ENCODE data around the gene TCF7L2.

The TCF7L2 gene

DNA sequence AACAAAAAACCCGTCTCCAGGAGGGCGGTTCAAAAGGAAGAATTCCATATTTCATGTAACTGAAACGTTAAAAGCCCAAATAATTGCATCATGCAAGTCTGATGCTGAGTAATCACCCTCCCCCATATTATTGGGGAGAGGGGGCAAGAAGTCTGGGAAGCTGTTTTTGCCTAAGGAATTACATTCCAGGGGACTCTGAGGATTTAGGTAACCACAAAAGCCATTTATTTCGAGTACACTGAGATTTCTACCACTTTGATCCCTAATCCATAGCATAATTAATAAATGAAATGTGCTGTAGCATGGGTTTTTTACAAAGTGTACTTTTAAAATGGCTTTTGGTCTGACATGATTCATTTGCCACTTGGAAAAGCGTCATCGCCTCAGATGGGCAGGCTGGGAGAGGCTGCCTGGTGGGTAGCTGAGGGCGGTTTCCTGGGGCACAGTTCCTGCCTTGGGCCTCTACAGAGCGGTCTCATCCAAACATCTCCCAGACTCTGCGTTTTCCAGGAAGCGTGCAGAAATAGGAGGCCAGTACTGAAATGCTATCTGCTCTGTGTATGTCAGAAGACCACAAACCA, 106.5 kb downstream of the TCF7L2 start:
- H3K36me3 ChIP-seq (ENCODE audit: control insufficient read depth, insufficient read depth, low read length): peaks cover 13% of the 10 kb centered on the region
- H3K9me3 ChIP-seq (ENCODE audit: control insufficient read depth, low read length): no peaks in the 10 kb centered on the region
- 84 to 95% methylated on average over 3 to 4 of the region's 10 CpGs for WGBS, 2 experiments (ENCODE audit: insufficient coverage in 2 of 2)
- peak overlapping the region; percentile 84 for H3K27ac ChIP-seq (ENCODE audit: low read depth, low read length, severe bottlenecking)
- H3K4me3 ChIP-seq (ENCODE audit: extremely low read depth, insufficient read depth, low read length, poor library complexity, severe bottlenecking): no peak overlapping the region
- peaks cover 90% of the 10 kb centered on the region for H3K4me1 ChIP-seq (ENCODE audit: control insufficient read depth, insufficient read depth, low read length, poor library complexity, severe bottlenecking)

DNA sequence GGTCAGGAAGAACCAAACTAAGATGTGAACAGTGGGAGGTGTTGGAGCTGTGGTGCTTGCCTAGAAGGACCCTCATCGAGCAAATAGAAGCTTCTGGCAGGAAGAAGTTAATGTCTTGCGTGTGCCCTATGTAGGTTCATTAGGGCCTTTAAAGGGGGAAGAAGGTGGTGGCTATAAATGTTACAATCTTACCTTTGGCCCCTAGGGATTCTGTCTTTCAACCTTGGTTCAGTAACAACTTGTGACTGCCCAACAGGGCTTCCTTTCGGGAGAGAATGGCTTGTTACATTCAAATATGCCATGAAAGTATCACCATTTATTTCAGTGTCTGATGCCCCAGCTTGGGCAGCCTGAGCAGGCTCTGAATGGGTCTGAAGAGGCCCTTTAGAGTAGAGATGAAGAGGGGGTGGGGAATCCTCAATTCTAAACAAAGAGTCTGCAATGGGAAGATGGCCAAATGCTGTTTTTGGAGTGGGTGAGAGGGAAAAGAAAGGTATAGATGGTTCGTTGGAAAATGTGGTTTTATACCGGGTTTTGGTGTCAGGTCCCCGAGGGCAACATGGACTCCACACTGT, 108.0 kb downstream of the TCF7L2 start:
- H3K4me3 ChIP-seq (ENCODE audit: extremely low read depth, insufficient read depth, low read length, poor library complexity, severe bottlenecking): no peak overlapping the region
- no peaks in the 10 kb centered on the region for H3K9me3 ChIP-seq (ENCODE audit: control insufficient read depth, low read length)
- peaks cover 90% of the 10 kb centered on the region for H3K4me1 ChIP-seq (ENCODE audit: control insufficient read depth, insufficient read depth, low read length, poor library complexity, severe bottlenecking)
- peak overlapping the region; percentile 95 for H3K27ac ChIP-seq (ENCODE audit: low read depth, low read length, severe bottlenecking)
- peaks cover 13% of the 10 kb centered on the region for H3K36me3 ChIP-seq (ENCODE audit: control insufficient read depth, insufficient read depth, low read length)
- 42 to 46% methylated on average over 5 of the region's 6 CpGs for WGBS, 2 experiments (ENCODE audit: insufficient coverage in 2 of 2)

DNA sequence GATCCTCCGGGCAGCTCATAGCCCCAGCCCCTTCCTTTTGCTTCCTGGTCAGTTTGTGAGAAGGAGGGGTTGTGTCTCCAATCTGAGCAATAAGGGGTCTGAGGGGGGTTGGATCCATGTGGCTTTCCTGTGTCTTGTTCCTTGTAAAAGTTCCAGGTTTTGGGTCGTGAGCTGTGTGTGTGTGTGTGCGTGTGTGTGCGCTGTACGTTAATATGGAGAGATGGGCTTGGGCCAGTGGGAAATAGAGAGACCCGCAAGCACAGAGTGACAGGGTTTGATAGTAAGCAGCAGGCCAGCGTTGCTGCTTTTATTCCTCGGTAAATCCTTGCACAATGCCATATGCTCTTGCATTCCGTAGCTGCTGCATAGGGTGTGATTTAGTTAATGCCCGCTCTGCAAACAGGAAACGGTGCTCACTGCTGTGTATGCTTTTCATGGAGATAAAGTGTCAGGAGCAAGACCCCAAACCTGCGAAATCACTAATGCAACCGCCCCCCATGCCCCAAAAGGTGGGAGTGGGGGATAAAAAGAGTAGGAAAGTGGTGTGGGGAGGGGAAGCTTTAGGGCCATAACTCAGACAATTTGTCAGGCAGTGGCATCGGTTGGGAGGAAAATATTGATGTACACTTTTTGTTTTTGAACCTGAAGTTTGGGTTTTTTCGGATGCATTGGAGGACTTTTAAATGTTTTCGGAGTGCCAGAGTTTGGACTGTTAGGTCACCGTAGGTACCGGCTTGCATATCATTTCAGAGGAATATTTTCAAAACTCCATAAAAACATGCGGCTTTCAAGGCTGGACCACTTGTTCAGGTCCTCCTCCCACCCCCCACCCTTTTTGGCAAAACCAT, 108.7 kb downstream of the TCF7L2 start:
- H3K9me3 ChIP-seq (ENCODE audit: control insufficient read depth, low read length): no peaks in the 10 kb centered on the region
- 39 to 48% methylated on average over 10 to 16 of the region's 19 CpGs for WGBS, 2 experiments (ENCODE audit: insufficient coverage in 2 of 2)
- H3K36me3 ChIP-seq (ENCODE audit: control insufficient read depth, insufficient read depth, low read length): peaks cover 10% of the 10 kb centered on the region
- no peak overlapping the region for H3K4me3 ChIP-seq (ENCODE audit: extremely low read depth, insufficient read depth, low read length, poor library complexity, severe bottlenecking)
- peak overlapping the region; percentile 95 for H3K27ac ChIP-seq (ENCODE audit: low read depth, low read length, severe bottlenecking)
- peaks cover 90% of the 10 kb centered on the region for H3K4me1 ChIP-seq (ENCODE audit: control insufficient read depth, insufficient read depth, low read length, poor library complexity, severe bottlenecking)

DNA sequence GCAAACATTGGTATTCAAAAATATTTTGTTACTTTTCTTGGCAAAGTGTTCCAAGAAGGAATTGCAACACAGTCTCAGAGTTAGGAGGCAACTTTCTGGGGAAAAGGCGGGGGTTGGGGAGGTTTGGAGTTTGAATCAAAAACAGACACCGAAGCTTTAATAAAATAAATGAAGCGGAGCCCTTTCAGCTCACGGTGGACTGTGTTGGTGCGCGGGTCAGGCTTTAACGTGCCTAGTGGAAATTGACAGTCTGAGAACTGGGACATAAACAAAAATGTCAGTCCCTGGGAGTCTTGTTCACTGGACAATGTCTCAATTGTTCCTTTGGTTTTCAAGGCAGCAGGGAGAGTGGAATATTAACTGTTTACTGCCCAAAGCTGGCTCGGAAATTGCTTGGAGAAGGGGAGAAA, 109.3 kb downstream of the TCF7L2 start:
- Histone ChIP-seq H3K27ac (ENCODE audit: low read depth, low read length, severe bottlenecking) (peak overlapping the region; percentile 95), H3K36me3 (ENCODE audit: control insufficient read depth, insufficient read depth, low read length) (peaks cover 10% of the 10 kb centered on the region), H3K4me1 (ENCODE audit: control insufficient read depth, insufficient read depth, low read length, poor library complexity, severe bottlenecking) (peaks cover 90% of the 10 kb centered on the region), H3K4me3 (ENCODE audit: extremely low read depth, insufficient read depth, low read length, poor library complexity, severe bottlenecking) (no peak overlapping the region), H3K9me3 (ENCODE audit: control insufficient read depth, low read length) (no peaks in the 10 kb centered on the region)
- 26 to 32% methylated on average over 7 of the region's 8 CpGs for WGBS, 2 experiments (ENCODE audit: insufficient coverage in 2 of 2)

DNA sequence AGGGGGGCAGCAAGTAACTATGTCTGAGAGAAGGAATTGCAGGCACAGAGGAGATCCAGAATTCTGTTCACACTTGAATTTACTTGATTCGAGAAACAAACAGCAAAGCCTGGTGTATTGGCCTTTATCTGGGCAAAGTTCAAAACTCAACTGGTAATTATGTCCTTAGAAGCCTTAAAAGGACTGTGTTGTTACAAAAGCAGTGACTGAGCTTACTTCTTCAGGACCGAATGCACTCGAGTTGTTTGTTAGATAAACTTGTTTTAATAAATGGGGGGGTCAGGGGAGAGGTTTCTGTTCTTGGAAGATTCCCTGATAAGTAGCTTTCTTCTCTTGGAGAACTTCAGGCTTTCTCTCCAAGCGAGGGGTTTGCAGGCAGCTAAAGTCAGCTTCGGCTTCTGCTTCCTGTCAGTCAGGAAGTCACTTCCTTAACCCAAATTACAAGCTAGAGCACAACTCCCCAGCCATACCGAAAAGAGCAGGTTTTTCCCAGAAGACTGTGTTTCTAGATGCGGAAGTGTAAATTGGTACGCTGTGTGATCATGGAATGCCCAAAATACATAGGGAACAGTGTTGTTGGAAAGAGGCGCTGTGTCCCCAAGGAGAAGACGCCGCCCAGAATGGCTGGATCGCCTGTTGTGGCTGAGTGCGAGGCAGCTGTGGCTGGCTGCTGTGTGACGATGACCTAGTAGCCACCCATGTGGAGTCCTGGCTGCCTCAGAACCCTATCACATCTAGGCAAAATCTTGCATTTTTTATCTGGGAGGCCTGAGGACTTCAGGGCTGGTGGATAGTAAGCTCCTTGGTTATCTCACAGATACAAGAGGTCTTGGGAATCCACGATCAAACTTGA, 110.4 kb downstream of the TCF7L2 start:
- peaks cover 6% of the 10 kb centered on the region for H3K36me3 ChIP-seq (ENCODE audit: control insufficient read depth, insufficient read depth, low read length)
- H3K9me3 ChIP-seq (ENCODE audit: control insufficient read depth, low read length): no peaks in the 10 kb centered on the region
- WGBS, 2 experiments (ENCODE audit: insufficient coverage in 2 of 2): 64 to 78% methylated on average over 9 to 12 of the region's 15 CpGs
- no peak overlapping the region for H3K4me3 ChIP-seq (ENCODE audit: extremely low read depth, insufficient read depth, low read length, poor library complexity, severe bottlenecking)
- peaks cover 96% of the 10 kb centered on the region for H3K4me1 ChIP-seq (ENCODE audit: control insufficient read depth, insufficient read depth, low read length, poor library complexity, severe bottlenecking)
- H3K27ac ChIP-seq (ENCODE audit: low read depth, low read length, severe bottlenecking): peak overlapping the region; percentile 95

DNA sequence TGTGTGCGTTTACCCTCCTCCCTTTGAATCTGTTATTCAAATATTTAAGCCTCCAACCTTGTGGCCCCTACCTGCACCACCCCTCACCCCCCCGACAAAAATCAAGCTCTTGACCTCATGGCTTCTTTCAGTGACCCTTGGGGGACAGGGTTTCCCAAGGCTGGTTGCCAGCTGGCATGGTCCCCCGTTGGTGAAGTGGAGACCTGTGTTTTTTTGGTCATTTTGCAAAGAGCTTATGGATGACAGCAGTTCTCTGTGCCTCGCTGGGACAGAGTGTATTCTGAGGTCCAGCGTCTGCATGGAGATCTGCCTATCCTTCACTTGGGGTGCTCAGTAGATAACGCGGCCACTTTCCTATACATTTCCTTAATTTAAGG, 111.0 kb downstream of the TCF7L2 start:
- Histone ChIP-seq H3K27ac (ENCODE audit: low read depth, low read length, severe bottlenecking) (peak overlapping the region; percentile 95), H3K9me3 (ENCODE audit: control insufficient read depth, low read length) (no peaks in the 10 kb centered on the region), H3K36me3 (ENCODE audit: control insufficient read depth, insufficient read depth, low read length) (peaks cover 6% of the 10 kb centered on the region), H3K4me1 (ENCODE audit: control insufficient read depth, insufficient read depth, low read length, poor library complexity, severe bottlenecking) (peaks cover 91% of the 10 kb centered on the region), H3K4me3 (ENCODE audit: extremely low read depth, insufficient read depth, low read length, poor library complexity, severe bottlenecking) (no peak overlapping the region)
- WGBS, 2 experiments (ENCODE audit: insufficient coverage in 2 of 2): 88 to 89% methylated on average over 4 to 6 of the region's 7 CpGs

DNA sequence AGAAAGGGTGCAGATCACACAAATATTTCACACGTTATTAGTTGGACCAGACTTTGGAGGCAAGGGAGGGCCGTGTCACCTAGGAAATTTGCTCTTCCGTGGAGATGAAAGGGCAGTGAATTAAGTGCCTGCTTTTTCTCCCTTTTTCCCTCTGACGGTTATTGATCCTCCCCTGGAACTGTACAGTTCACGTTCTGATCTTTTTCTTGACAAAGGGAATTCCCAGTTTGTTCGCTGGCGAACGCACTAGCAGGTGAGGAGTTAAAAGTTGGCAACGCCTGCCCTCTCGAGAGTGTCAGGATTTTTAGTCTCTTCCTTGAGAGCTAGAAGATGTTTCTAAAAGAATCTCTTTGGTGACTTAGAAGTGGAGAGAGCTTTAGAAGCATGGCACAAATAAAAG, 111.5 kb downstream of the TCF7L2 start:
- WGBS, 2 experiments (ENCODE audit: insufficient coverage in 2 of 2): 76 to 90% methylated on average over 9 to 10 of the region's 10 CpGs

DNA sequence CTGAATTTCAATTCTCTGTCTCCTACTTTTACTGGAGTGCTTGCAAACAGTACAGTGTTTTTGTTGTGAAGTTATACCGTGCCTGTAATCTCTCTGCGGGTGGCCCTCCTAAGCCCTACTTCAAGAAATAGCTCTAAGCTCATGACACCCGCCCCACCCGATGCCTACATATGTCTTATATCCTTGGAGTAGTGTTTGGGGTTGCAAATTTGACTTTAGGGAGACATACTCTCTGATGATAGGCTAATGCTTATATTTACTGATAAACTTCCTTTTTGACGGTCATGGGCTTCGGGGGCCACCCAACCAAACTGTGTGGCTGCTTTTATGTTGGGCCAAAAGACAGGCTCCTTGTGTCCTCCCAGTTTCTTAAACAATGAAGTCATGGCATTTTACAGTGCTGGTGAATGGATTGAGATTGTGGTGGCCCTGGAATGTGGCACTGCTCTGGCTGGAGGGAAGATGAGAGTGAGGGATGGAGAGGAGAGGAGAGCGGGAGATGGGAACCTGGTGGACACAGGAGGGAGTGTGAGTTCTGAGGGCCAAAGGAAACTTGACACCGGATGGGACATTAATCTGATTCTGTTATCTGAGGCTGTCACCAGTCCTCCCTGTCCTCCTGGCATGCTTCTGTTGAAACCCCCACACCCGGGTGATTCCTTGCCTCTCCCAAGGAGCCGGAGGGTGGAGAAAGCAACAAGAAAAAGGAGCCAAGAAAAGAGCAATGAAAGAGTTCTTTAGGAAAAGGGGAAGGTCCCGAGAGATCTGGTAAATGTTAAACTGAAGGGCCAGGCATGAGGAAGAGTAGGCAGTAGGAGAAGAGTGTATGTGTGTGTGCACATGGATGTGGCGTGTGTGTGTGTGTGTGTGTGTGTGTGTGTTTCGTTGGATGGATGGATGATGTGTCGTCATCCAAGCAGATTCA, 113.3 kb downstream of the TCF7L2 start:
- H3K27ac ChIP-seq (ENCODE audit: low read depth, low read length, severe bottlenecking): peak overlapping the region; percentile 83
- H3K4me3 ChIP-seq (ENCODE audit: extremely low read depth, insufficient read depth, low read length, poor library complexity, severe bottlenecking): no peak overlapping the region
- peaks cover 76% of the 10 kb centered on the region for H3K4me1 ChIP-seq (ENCODE audit: control insufficient read depth, insufficient read depth, low read length, poor library complexity, severe bottlenecking)

More for the DNA sequence above, 111.5 kb downstream of the TCF7L2 start:
- Histone ChIP-seq H3K27ac (ENCODE audit: low read depth, low read length, severe bottlenecking) (peak overlapping the region; percentile 95), H3K9me3 (ENCODE audit: control insufficient read depth, low read length) (no peaks in the 10 kb centered on the region), H3K36me3 (ENCODE audit: control insufficient read depth, insufficient read depth, low read length) (peaks cover 8% of the 10 kb centered on the region), H3K4me1 (ENCODE audit: control insufficient read depth, insufficient read depth, low read length, poor library complexity, severe bottlenecking) (peaks cover 86% of the 10 kb centered on the region), H3K4me3 (ENCODE audit: extremely low read depth, insufficient read depth, low read length, poor library complexity, severe bottlenecking) (no peak overlapping the region)

DNA sequence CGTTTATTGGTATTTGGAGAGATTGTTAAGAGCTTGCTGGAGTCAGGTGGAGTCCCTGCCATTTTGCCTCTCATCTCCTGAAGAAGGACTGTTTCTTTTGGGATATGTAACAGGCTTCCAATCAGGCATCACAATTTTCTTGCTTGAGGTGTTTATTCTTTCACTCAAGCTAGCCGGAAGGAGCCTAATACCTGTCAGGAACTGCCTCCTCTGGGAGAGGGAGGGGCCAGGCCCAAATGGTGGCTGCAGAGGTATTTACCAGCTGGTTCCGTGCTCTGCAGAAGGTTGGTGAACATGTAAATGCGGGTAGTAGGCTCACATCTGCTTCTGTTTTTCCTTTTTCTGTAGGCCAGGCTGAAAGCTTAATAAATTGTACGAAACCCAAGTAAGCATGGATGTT, 114.0 kb downstream of the TCF7L2 start:
- peak overlapping the region; percentile 83 for H3K27ac ChIP-seq (ENCODE audit: low read depth, low read length, severe bottlenecking)
- 67 to 87% methylated on average over 3 to 4 of the region's 5 CpGs for WGBS, 2 experiments (ENCODE audit: insufficient coverage in 2 of 2)
- no peak overlapping the region for H3K4me3 ChIP-seq (ENCODE audit: extremely low read depth, insufficient read depth, low read length, poor library complexity, severe bottlenecking)
- peaks cover 69% of the 10 kb centered on the region for H3K4me1 ChIP-seq (ENCODE audit: control insufficient read depth, insufficient read depth, low read length, poor library complexity, severe bottlenecking)
- no peaks in the 10 kb centered on the region for H3K9me3 ChIP-seq (ENCODE audit: control insufficient read depth, low read length)
- H3K36me3 ChIP-seq (ENCODE audit: control insufficient read depth, insufficient read depth, low read length): peaks cover 17% of the 10 kb centered on the region

More for the DNA sequence above, 113.3 kb downstream of the TCF7L2 start:
- 42 to 50% methylated on average over 4 to 8 of the region's 14 CpGs for WGBS, 2 experiments (ENCODE audit: insufficient coverage in 2 of 2)
- H3K9me3 ChIP-seq (ENCODE audit: control insufficient read depth, low read length): no peaks in the 10 kb centered on the region
- H3K36me3 ChIP-seq (ENCODE audit: control insufficient read depth, insufficient read depth, low read length): peaks cover 10% of the 10 kb centered on the region

Measured in mesodermal cell (in vitro differentiated cells).